PC-9 (cell line): ENCODE measurements around the gene SHISA6. TPM values are rescaled to one million over a fixed set of nuclear protein-coding genes. Genes with fewer than 3 reads are reported as not detected.

Experiments
- BruUV-seq: library from RNA; stranded (reverse); fragments of 400-500 nt; replicated peaks from 2 replicates; lab custom pipeline; 2021; lab: Mats Ljungman, UMichigan
- CTCF ChIA-PET: fragments of 300-600 bp; sonication (Branson Sonifier 250); formaldehyde crosslinking; loops from one replicate; lab custom pipeline; 2022; ENCODE audit warnings: antibody characterized with exemption; lab: Charles Lee
- POLR2A ChIA-PET: fragments of 300-600 bp; sonication (Branson Sonifier 250); formaldehyde crosslinking; loops from one replicate; lab custom pipeline; 2022; ENCODE audit warnings: antibody characterized with exemption; ENCODE audit not compliant: unreplicated experiment; lab: Charles Lee
- DNase-seq, 2 experiments: peaks; one replicate each; pipeline versions ENCODE4 v3.0.0 to v3.0.0-alpha.2; 2015 to 2022; ENCODE audit warnings: mixed read lengths in 1 of 2
- H2AFZ ChIP-seq: fragments of 200-600 bp; sonication (generic); 2 replicates; pipeline ENCODE4 v1.8.1; 2017; ENCODE audit warnings: antibody characterized with exemption
- H3F3A ChIP-seq: fragments of 200-600 bp; sonication (generic); 2 replicates; pipeline ENCODE4 v1.8.1; 2017; ENCODE audit warnings: antibody characterized with exemption, mild to moderate bottlenecking, low read depth; ENCODE audit not compliant: insufficient read depth
- H3K27ac ChIP-seq: fragments of 200-600 bp; sonication (generic); 2 replicates; pipeline ENCODE4 v1.6.1; 2016; ENCODE audit warnings: mixed run types
- H3K27me3 ChIP-seq: fragments of 200-600 bp; sonication (generic); 2 replicates; pipeline ENCODE4 v1.6.1; 2016; ENCODE audit warnings: low read depth, mixed run types; ENCODE audit not compliant: insufficient read depth
- H3K36me3 ChIP-seq: fragments of 200-600 bp; sonication (generic); 2 replicates; pipeline ENCODE4 v1.6.1; 2016; ENCODE audit warnings: low read depth, mixed run types
- H3K4me1 ChIP-seq: fragments of 200-600 bp; sonication (generic); replicated peaks from 2 replicates; pipeline ENCODE4 v1.6.1; 2016; ENCODE audit warnings: mixed run types; ENCODE audit not compliant: insufficient read depth
- H3K4me2 ChIP-seq: fragments of 200-600 bp; sonication (generic); 2 replicates; pipeline ENCODE4 v1.6.1; 2017; ENCODE audit warnings: mixed run types
- H3K4me3 ChIP-seq: fragments of 200-600 bp; sonication (generic); 2 replicates; pipeline ENCODE4 v1.6.1; 2016; ENCODE audit warnings: mixed run types
- H3K79me2 ChIP-seq: fragments of 200-600 bp; sonication (generic); 2 replicates; pipeline ENCODE4 v1.6.1; 2017; ENCODE audit warnings: low read depth, mixed run types
- H3K9me2 ChIP-seq: fragments of 200-600 bp; sonication (generic); 2 replicates; pipeline ENCODE4 v1.8.1; 2017; ENCODE audit warnings: mild to moderate bottlenecking; ENCODE audit not compliant: insufficient read depth
- H3K9me3 ChIP-seq: fragments of 200-600 bp; sonication (generic); 2 replicates; pipeline ENCODE4 v1.8.1; 2016; ENCODE audit warnings: low read depth; ENCODE audit not compliant: insufficient read depth
- H4K20me1 ChIP-seq: fragments of 200-600 bp; sonication (generic); 2 replicates; pipeline ENCODE4 v1.8.1; 2017; ENCODE audit not compliant: insufficient read depth
- EZH2 ChIP-seq: fragments of 200-600 bp; sonication (generic); IDR thresholded peaks from 2 replicates; pipeline ENCODE4 v1.8.0; 2017; ENCODE audit warnings: antibody characterized with exemption, low read depth
- intact Hi-C: fragments of 100-400 bp; cut with micrococcal nuclease; formaldehyde crosslinking; loops from one replicate; pipeline ENCODE4 v1.10.0; 2022; ENCODE audit not compliant: unreplicated experiment
- total RNA-seq: library from RNA; stranded (reverse); gene quantifications from 2 replicates; pipeline ENCODE4 v1.2.3, GENCODE V29; 2021
- TF ChIP-seq, protein P1 (sequence below): fragments of 200-600 bp; sonication (generic); conservative IDR thresholded peaks from 2 replicates; pipeline ENCODE4 v1.6.1; 2017; ENCODE audit warnings: mixed run types, antibody characterized with exemption, mild to moderate bottlenecking, moderate library complexity

SHISA6 gene
- total RNA-seq, 1 experiment from 2014 or later = not detected

DNA sequence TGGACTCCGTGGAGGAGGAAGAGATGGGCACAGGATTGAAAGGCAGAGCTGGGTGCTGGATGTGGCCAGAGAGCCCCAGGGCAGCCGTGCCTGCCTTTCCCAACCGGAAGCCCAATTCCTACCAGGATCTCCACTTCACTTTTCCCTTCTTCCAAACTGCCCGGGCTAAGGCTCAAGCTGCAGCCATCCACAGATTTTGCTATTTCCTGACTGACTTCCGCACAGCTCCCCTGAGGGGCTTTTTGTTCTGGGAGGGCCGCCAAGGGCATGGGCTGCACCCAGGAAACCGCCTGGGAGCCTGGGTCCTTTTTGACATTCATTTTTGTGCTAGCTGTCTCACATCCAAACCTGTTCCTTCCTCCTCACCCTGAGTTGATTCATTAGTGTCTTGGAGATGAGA lies 4.2 kb downstream of the SHISA6 start:
- H3K36me3 ChIP-seq = no peaks in the 10 kb centered on the region
- CTCF ChIA-PET = no interaction called here
- no peaks in the 10 kb centered on the region for H3K9me3 ChIP-seq
- intact Hi-C loops = no loop called here
- no peaks in the 10 kb centered on the region for H3K9me2 ChIP-seq
- no peak overlapping the region for H2AFZ ChIP-seq
- no peak for TF ChIP-seq EZH2
- TF ChIP-seq, protein P1, sequence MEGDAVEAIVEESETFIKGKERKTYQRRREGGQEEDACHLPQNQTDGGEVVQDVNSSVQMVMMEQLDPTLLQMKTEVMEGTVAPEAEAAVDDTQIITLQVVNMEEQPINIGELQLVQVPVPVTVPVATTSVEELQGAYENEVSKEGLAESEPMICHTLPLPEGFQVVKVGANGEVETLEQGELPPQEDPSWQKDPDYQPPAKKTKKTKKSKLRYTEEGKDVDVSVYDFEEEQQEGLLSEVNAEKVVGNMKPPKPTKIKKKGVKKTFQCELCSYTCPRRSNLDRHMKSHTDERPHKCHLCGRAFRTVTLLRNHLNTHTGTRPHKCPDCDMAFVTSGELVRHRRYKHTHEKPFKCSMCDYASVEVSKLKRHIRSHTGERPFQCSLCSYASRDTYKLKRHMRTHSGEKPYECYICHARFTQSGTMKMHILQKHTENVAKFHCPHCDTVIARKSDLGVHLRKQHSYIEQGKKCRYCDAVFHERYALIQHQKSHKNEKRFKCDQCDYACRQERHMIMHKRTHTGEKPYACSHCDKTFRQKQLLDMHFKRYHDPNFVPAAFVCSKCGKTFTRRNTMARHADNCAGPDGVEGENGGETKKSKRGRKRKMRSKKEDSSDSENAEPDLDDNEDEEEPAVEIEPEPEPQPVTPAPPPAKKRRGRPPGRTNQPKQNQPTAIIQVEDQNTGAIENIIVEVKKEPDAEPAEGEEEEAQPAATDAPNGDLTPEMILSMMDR = no peak
- H3K4me3 ChIP-seq = no peak overlapping the region
- H4K20me1 ChIP-seq = no peaks in the 10 kb centered on the region
- no peaks in the 10 kb centered on the region for H3K79me2 ChIP-seq
- no peak for DNase-seq
- H3K27me3 ChIP-seq = peaks cover 8% of the 10 kb centered on the region; the same call in 1 of the 2 replicates
- no peak overlapping the region for H3K27ac ChIP-seq
- BruUV-seq = no TSS peak
- H3K4me2 ChIP-seq = no peak overlapping the region
- H3F3A ChIP-seq = no peaks in the 10 kb centered on the region
- H3K4me1 ChIP-seq = no peaks in the 10 kb centered on the region
- POLR2A ChIA-PET = no interaction called here

- H3K36me3 ChIP-seq = no peaks in the 10 kb centered on the region
- POLR2A ChIA-PET = no interaction called here
- H3K9me2 ChIP-seq = no peaks in the 10 kb centered on the region
- H3K9me3 ChIP-seq = no peaks in the 10 kb centered on the region
- H2AFZ ChIP-seq = no peak overlapping the region
- CTCF ChIA-PET = no interaction called here
- no peaks in the 10 kb centered on the region for H3K79me2 ChIP-seq
- H3K4me2 ChIP-seq = no peak overlapping the region
- DNase-seq = no peak
- no peaks in the 10 kb centered on the region for H3F3A ChIP-seq
- no peaks in the 10 kb centered on the region for H3K4me1 ChIP-seq
- TF ChIP-seq, protein P1 = no peak
- TF ChIP-seq EZH2 = no peak
- no peak overlapping the region for H3K4me3 ChIP-seq
- no TSS peak for BruUV-seq
- H3K27me3 ChIP-seq = peaks cover 8% of the 10 kb centered on the region; the same call in 1 of the 2 replicates
- no peak overlapping the region for H3K27ac ChIP-seq
- no peaks in the 10 kb centered on the region for H4K20me1 ChIP-seq
- intact Hi-C loops = no loop called here
Measured at GRCh38 chr17:11245791-11246190, 4.8 kb downstream of the SHISA6 start.

GRCh38 chr17:11250161-11250560 lies 9.1 kb downstream of the SHISA6 start:
- Histone ChIP-seq H3K27ac (no peak overlapping the region), H3K9me3 (no peaks in the 10 kb centered on the region), H3K4me2 (no peak overlapping the region), H4K20me1 (no peaks in the 10 kb centered on the region), H3K9me2 (no peaks in the 10 kb centered on the region), H2AFZ (no peak overlapping the region), H3K4me3 (no peak overlapping the region), H3F3A (no peaks in the 10 kb centered on the region), H3K79me2 (no peaks in the 10 kb centered on the region), H3K27me3 (peaks cover 34% of the 10 kb centered on the region), H3K36me3 (no peaks in the 10 kb centered on the region), H3K4me1 (no peaks in the 10 kb centered on the region)
- intact Hi-C loops = no loop called here
- no TSS peak for BruUV-seq
- DNase-seq = no peak
- TF ChIP-seq, protein P1 = no peak
- TF ChIP-seq EZH2 = no peak
- ChIA-PET POLR2A (no interaction called here), CTCF (no interaction called here)
